Heart left ventricle (tissue), 16 donors: ENCODE measurements around the gene RNF183. TPM values are rescaled to one million over a fixed set of nuclear protein-coding genes. Genes with fewer than 3 reads are reported as not detected.
A peak's percentile ranks its signal among the peaks of the same experiment; 100 is the strongest.

ENCODE experiments used
- ATAC-seq, 4 donors: fragments of 200-7000 bp; cut with Tn5 transposase; one replicate each; pipeline ENCODE4 v1.9.1; 2020 to 2022; ENCODE audit warnings: moderate library complexity in 4 of 4, mild to moderate bottlenecking in 3 of 4, moderate number of reproducible peaks in 1 of 4
- DNase-seq, 5 donors: peaks; one replicate each; pipeline ENCODE4 v3.0.0-alpha.2; 2020
- H3K27ac ChIP-seq, 12 donors: fragments of 200-600 bp; sonication (generic) in 4 of 12; one replicate each; pipeline versions ENCODE4 v1.5.0 to v1.8.0; 2016 to 2022; ENCODE audit warnings: mild to moderate bottlenecking in 2 of 12
- H3K27me3 ChIP-seq, 9 donors: fragments of 200-600 bp; sonication (generic) in 2 of 9; one replicate each; pipeline versions ENCODE4 v1.5.1 to v1.8.0; 2016 to 2022; ENCODE audit warnings: mild to moderate bottlenecking in 3 of 9
- H3K36me3 ChIP-seq, 9 donors: fragments of 200-600 bp; sonication (generic) in 2 of 9; one replicate each; pipeline versions ENCODE4 v1.5.0 to v1.8.0; 2018 to 2022; ENCODE audit warnings: mild to moderate bottlenecking in 2 of 9
- H3K4me1 ChIP-seq, 12 donors: fragments of 200-600 bp; sonication (generic) in 4 of 12; one replicate each; pipeline versions ENCODE4 v1.5.0 to v1.8.0; 2016 to 2022; ENCODE audit warnings: mild to moderate bottlenecking in 3 of 12
- H3K4me3 ChIP-seq, 12 donors: fragments of 200-600 bp; sonication (generic) in 4 of 12; one replicate each; pipeline versions ENCODE4 v1.5.0 to v1.8.0; 2017 to 2022; ENCODE audit warnings: mild to moderate bottlenecking in 9 of 12, moderate library complexity in 4 of 12
- H3K9me3 ChIP-seq, 12 donors: fragments of 200-600 bp; sonication (generic) in 4 of 12; one replicate each; pipeline versions ENCODE4 v1.5.0 to v1.8.0; 2016 to 2022; ENCODE audit warnings: mild to moderate bottlenecking in 1 of 12
- POLR2A ChIP-seq, 2 donors: fragments of 450-650 bp; IDR thresholded peaks; one replicate each; pipeline ENCODE4 v1.6.1; 2017; ENCODE audit warnings: antibody characterized with exemption in 2 of 2, mild to moderate bottlenecking in 2 of 2, moderate library complexity in 2 of 2
- WGBS, 4 donors: extraction: QIAGEN DNeasy Blood & Tissue Kit in 2 of 4; methylation state at CpG; one replicate each; pipeline versions ENCODE4 v1.1.5 to v1.1.7; 2013 to 2018; 5-methylcytosine and 5-hydroxymethylcytosine counted together
- intact Hi-C, 10 donors: fragments of 100-400 bp; cut with DNase I; formaldehyde crosslinking; loops; one replicate each; pipeline versions ENCODE4 v1.11.1 to v1.14.2; 2022
- polyA plus RNA-seq, 2 donors: library from polyadenylated mRNA; stranded (reverse); fragments of 200-250 nt; gene quantifications; one replicate each; pipeline ENCODE4 v1.2.3, GENCODE V29; 2013
- total RNA-seq, 9 donors: library from RNA; depleted of rRNA in 2 of 9; stranded (reverse); fragments of >200 nt in 2 of 9; fragmentation: NEBNext Ultra II Directional in 3 of 9; extraction: Animal tissue kit (Norgen Biotek cat#: 25700) in 3 of 9; gene quantifications; one replicate each; pipeline versions ENCODE4 v1.1.0 to v1.2.4, GENCODE V29; 2016 to 2023
- TF ChIP-seq, protein P1 (sequence below), 12 donors: fragments of 200-600 bp; sonication (generic) in 4 of 12; IDR thresholded peaks; one replicate each; pipeline versions ENCODE4 v1.5.0 to v1.8.0; 2018 to 2022; ENCODE audit warnings: antibody characterized with exemption in 12 of 12, mild to moderate bottlenecking in 5 of 12
- donor health status: ischemic (EF 13 %, LVEDD 7.1; RV severe dilation, severe dysfunction).
- donor health status: healthy with polysubstance abuse.
- donor health status: DM: no; HTN: yes; CAD: no.
- donor health status: DM: no; HTN: no; CAD: no.
- donor health status: ischemic (EF 25% LVEDD 6.9; RV normal size, moderate dysfunction).
- donor health status: ischemic (EF 25% LVEDD 5.7; RV mildly dilated, moderate dysfunction).
- donor health status: healthy.
- donor health status: DM: yes; HTN: yes; CAD: no.
- donor health status: ischemic (EF 35%, LVEDD 5.7; RV mildly dilated, moderate dysfunction).
- donor health status: nonischemic (EF 11% LVEDD 7.7; RV severe dilation, severe dysfunction).
- donor health status: DM: yes; HTN: yes; CAD: no.
- donor health status: PGD.
- donor health status: ischemic (EF 29% LVEDD 5.4; RV normal size, mild dysfunction).
- donor health status: nonischemic (EF 23%, LVEDD 6.1; RV moderate dilation, normal function).

RNF183 gene
- total and polyA plus RNA-seq, 11 donors: 0.04 TPM; not detected in 10

DNA sequence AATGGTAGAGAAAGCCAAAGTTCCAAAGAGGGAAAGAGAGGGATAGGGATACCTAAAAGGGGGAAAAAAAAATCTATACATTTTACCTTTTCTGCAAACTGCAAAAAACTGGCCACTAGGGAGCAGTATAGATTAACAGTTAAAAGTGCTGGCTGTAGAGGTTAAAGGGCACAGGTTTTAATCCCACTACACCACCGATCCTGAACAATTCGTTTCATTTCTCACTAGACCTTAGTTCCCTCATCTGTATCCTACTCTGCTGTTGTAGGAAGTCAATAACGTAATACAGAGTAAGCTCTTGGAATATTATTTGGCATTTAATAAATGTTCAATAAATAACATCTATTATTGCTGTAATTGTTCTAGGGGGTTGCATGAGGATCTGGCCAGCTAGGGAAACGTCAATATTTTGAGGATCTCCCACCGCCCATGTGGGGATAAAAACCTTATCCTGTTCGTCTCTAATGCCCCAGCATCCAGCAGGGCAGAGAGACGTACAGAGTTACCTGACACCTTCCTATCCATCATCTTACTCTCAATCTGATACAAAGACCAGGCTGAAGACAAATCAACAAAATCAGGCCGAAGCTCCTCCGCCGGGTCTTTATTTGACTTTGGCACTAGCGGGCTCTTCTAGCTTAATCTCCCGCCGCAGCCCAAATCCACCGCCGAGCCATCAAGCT is 28.6 kb downstream of the RNF183 start:
- Histone ChIP-seq H3K36me3 (peaks cover 0 to 70% (median 63%) of the 10 kb centered on the region in 9 donors), H3K9me3 (no peaks in the 10 kb centered on the region), H3K27me3 (no peaks in the 10 kb centered on the region), H3K4me1 (peaks cover 4 to 41% (median 19%) of the 10 kb centered on the region in 12 donors), H3K27ac (peak overlapping the region; percentile 36 to 96 (median 94)), H3K4me3 (peak overlapping the region; percentile 48 to 93 (median 76))
- 0 to 1% (median 0%) methylated on average over 13 to 15 of the region's 15 CpGs for WGBS, 4 donors
- ATAC-seq: peak in 3 of 4 donors; percentile 17 to 44 (median 40)
- DNase-seq: no peak
- no peak for TF ChIP-seq POLR2A (IDR thresholded peaks at IDR 0.05)
- TF ChIP-seq, protein P1, sequence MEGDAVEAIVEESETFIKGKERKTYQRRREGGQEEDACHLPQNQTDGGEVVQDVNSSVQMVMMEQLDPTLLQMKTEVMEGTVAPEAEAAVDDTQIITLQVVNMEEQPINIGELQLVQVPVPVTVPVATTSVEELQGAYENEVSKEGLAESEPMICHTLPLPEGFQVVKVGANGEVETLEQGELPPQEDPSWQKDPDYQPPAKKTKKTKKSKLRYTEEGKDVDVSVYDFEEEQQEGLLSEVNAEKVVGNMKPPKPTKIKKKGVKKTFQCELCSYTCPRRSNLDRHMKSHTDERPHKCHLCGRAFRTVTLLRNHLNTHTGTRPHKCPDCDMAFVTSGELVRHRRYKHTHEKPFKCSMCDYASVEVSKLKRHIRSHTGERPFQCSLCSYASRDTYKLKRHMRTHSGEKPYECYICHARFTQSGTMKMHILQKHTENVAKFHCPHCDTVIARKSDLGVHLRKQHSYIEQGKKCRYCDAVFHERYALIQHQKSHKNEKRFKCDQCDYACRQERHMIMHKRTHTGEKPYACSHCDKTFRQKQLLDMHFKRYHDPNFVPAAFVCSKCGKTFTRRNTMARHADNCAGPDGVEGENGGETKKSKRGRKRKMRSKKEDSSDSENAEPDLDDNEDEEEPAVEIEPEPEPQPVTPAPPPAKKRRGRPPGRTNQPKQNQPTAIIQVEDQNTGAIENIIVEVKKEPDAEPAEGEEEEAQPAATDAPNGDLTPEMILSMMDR (IDR thresholded peaks at IDR 0.05): peak; percentile 55 to 75 (median 66)
- intact Hi-C loops: loop anchor here (2.0 to 10.0 kb wide), 14 partner anchors 50 to 390 kb away; partner anchors contain the start of genes FKBP15 (in 6 of the 10), SLC31A1 (in 6 of the 10), ALAD (in 5 of the 10) and C9orf43 (in 2 of the 10)

DNA sequence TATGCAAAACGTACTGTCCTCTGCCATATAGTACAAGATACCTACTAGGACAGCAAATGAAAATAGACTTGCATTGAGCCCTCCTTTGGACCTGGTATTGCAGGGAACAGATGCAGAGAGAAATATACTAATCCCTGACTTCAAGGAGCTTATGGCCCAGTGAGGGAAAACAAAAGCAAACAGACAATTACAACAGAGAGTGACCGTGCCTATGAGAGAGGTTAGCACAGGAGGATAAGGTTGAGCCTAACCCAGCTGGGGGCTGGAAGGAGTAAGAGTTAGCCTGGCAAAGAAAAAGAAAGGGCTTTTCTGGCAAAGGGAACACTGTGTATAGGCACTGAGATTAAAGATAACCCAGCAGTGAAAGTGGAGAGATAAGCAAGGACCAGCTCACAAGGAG is 33.3 kb downstream of the RNF183 start:
- H3K27me3 ChIP-seq: no peaks in the 10 kb centered on the region
- intact Hi-C loops: loop anchor here (5.0 to 10.0 kb wide), 12 partner anchors 45 to 395 kb away; partner anchors contain the start of genes ALAD (in 5 of the 10), FKBP15 (in 5 of the 10), SLC31A1 (in 5 of the 10) and BSPRY (in 1 of the 10)
- peaks cover 0 to 28% (median 10%) of the 10 kb centered on the region in 12 donors for H3K4me1 ChIP-seq
- no peak overlapping the region for H3K4me3 ChIP-seq
- WGBS, 4 donors: 91 to 96% (median 94%) methylated on average over 2 of the region's 2 CpGs
- TF ChIP-seq POLR2A (IDR thresholded peaks at IDR 0.05): no peak
- TF ChIP-seq, protein P1 (IDR thresholded peaks at IDR 0.05): no peak
- ATAC-seq (no peak), DNase-seq (no peak)
- no peak overlapping the region for H3K27ac ChIP-seq
- H3K9me3 ChIP-seq: no peaks in the 10 kb centered on the region
- peaks cover 0 to 83% (median 73%) of the 10 kb centered on the region in 9 donors for H3K36me3 ChIP-seq

DNA sequence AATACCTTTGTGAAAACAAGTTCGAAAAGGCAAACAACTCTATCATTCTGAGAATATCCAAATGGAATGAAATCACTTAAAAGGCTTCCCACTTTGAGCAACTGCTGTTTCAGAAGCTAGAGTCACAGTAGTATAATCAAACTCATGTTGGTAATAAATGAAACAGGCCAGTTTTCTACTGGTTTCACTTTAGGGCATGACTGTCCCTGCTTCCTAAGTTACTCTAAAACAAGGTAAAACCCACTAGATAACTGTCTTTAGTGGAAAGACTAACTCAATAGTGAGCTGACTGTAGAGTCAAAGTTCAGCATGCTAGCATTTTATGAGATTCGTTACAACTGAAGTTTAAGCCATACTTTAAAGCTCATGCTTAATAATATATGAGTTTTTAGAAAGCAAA is 33.8 kb downstream of the RNF183 start:
- no peaks in the 10 kb centered on the region for H3K9me3 ChIP-seq
- peaks cover 0 to 24% (median 7%) of the 10 kb centered on the region in 12 donors for H3K4me1 ChIP-seq
- no peak overlapping the region for H3K27ac ChIP-seq
- H3K27me3 ChIP-seq: no peaks in the 10 kb centered on the region
- 88 to 96% (median 90%) methylated on average over 2 of the region's 2 CpGs for WGBS, 4 donors
- no peak overlapping the region for H3K4me3 ChIP-seq
- intact Hi-C loops: no loop called here
- H3K36me3 ChIP-seq: peaks cover 0 to 84% (median 73%) of the 10 kb centered on the region in 9 donors
- ATAC-seq: no peak
- TF ChIP-seq, protein P1 (IDR thresholded peaks at IDR 0.05): no peak
- TF ChIP-seq POLR2A (IDR thresholded peaks at IDR 0.05): no peak
- DNase-seq: no peak

DNA sequence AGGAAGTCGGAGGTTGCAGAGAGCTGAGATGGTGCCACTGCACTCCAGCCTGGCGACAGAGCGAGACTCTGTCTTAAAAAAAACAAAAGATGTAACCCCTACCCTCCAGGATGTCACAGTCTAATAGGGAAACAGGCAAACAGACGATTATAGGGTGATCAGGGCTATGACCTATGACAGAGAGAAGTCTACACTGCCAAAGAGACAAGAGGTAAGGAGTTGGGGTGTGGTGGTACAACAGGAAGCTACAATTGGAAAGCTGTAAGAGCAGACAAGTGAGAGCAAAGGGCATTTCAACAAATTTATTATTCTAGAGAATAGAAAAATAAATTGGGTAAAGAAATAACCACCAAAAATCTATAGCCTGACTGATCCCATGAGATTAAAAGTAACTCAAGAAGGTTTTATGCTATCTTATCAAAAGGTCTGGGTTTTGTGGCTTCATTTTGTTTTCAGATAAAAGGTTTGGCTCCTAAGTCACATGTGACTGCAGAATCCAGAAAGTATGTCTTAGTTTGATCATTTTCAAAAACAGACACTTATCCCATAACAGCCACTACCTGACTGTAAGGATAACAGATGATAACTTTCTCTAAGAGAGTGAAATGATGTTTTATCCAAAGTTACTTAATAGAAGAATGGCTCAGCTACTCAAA is 35.1 kb downstream of the RNF183 start:
- peaks cover 0 to 16% (median 2%) of the 10 kb centered on the region in 12 donors for H3K4me1 ChIP-seq
- 87 to 91% (median 91%) methylated on average over 4 of the region's 4 CpGs for WGBS, 4 donors
- intact Hi-C loops: no loop called here

More for the DNA sequence above, 35.1 kb downstream of the RNF183 start:
- Histone ChIP-seq H3K9me3 (no peaks in the 10 kb centered on the region), H3K4me3 (no peak overlapping the region), H3K36me3 (peaks cover 0 to 84% (median 70%) of the 10 kb centered on the region in 9 donors), H3K27ac (no peak overlapping the region), H3K27me3 (no peaks in the 10 kb centered on the region)
- TF ChIP-seq, protein P1 (IDR thresholded peaks at IDR 0.05): no peak
- TF ChIP-seq POLR2A (IDR thresholded peaks at IDR 0.05): no peak
- DNase-seq: no peak
- ATAC-seq: no peak
